ENCODE results near the gene COG3. TPM values are rescaled to one million over a fixed set of nuclear protein-coding genes. Genes with fewer than 3 reads are reported as not detected.
A peak's percentile ranks its signal among the peaks of the same experiment; 100 is the strongest.

Gene COG3
- total and polyA plus RNA-seq, 2 of the 13 experiments (the other 11 are each of a cell fraction or from before 2014, with no cell fraction given), result 37.8 to 47.5 TPM

DNA sequence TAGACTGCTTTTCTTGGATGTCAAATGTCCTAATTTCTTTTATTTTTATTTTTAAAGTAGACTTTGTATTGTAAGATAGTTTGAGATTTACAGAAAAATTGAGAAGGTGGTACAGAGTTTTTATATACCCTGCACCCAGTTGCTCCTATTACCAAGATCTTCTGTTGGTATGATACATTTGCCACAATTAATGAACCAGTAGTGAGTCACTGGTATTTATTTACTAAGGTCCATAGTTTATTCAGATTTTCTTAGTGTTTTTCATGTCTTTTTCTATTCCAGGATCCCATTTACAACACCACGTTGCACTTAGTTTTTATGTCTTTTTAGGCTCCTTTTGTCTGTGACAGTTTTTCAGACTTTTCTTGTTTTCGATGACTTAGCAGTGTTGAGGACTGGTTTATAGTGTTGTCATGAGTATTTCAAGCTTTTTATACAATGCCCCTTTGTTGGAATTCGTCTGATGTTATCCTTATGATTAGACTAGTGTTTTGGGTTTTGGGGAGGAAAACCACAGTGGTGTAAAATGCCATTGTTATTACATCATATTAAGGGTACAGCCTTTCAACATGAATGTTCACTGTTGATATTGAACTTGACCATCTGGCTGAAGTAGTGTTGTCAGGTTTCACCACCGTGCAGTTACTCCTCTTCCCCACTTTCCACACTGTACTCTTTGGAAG, 35.9 kb downstream of the COG3 start (continued):
- TF ChIP-seq, protein P1, sequence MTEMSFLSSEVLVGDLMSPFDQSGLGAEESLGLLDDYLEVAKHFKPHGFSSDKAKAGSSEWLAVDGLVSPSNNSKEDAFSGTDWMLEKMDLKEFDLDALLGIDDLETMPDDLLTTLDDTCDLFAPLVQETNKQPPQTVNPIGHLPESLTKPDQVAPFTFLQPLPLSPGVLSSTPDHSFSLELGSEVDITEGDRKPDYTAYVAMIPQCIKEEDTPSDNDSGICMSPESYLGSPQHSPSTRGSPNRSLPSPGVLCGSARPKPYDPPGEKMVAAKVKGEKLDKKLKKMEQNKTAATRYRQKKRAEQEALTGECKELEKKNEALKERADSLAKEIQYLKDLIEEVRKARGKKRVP (CRISPR knock-in tag; IDR thresholded peaks at IDR 0.05), result peak in 1 of 2 experiments; percentile 90; a peak in 2 of 4 replicates
- TF ChIP-seq ZC3H13 (CRISPR knock-in tag; IDR thresholded peaks at IDR 0.05), result no peak
- TF ChIP-seq, protein P2, sequence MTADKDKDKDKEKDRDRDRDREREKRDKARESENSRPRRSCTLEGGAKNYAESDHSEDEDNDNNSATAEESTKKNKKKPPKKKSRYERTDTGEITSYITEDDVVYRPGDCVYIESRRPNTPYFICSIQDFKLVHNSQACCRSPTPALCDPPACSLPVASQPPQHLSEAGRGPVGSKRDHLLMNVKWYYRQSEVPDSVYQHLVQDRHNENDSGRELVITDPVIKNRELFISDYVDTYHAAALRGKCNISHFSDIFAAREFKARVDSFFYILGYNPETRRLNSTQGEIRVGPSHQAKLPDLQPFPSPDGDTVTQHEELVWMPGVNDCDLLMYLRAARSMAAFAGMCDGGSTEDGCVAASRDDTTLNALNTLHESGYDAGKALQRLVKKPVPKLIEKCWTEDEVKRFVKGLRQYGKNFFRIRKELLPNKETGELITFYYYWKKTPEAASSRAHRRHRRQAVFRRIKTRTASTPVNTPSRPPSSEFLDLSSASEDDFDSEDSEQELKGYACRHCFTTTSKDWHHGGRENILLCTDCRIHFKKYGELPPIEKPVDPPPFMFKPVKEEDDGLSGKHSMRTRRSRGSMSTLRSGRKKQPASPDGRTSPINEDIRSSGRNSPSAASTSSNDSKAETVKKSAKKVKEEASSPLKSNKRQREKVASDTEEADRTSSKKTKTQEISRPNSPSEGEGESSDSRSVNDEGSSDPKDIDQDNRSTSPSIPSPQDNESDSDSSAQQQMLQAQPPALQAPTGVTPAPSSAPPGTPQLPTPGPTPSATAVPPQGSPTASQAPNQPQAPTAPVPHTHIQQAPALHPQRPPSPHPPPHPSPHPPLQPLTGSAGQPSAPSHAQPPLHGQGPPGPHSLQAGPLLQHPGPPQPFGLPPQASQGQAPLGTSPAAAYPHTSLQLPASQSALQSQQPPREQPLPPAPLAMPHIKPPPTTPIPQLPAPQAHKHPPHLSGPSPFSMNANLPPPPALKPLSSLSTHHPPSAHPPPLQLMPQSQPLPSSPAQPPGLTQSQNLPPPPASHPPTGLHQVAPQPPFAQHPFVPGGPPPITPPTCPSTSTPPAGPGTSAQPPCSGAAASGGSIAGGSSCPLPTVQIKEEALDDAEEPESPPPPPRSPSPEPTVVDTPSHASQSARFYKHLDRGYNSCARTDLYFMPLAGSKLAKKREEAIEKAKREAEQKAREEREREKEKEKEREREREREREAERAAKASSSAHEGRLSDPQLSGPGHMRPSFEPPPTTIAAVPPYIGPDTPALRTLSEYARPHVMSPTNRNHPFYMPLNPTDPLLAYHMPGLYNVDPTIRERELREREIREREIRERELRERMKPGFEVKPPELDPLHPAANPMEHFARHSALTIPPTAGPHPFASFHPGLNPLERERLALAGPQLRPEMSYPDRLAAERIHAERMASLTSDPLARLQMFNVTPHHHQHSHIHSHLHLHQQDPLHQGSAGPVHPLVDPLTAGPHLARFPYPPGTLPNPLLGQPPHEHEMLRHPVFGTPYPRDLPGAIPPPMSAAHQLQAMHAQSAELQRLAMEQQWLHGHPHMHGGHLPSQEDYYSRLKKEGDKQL (CRISPR knock-in tag; IDR thresholded peaks at IDR 0.05; ENCODE audit: low read depth), result no peak
- peak; percentile 38 for TF ChIP-seq CEBPG (CRISPR knock-in tag; IDR thresholded peaks at IDR 0.05)
- no peak for TF ChIP-seq ZNF788 (CRISPR knock-in tag; IDR thresholded peaks at IDR 0.05; ENCODE audit: borderline replicate concordance)
- TF ChIP-seq ATF7-NPFF (CRISPR knock-in tag; IDR thresholded peaks at IDR 0.05; ENCODE audit: low read depth), result no peak
- no peak for TF ChIP-seq IRX3 (CRISPR knock-in tag; IDR thresholded peaks at IDR 0.05; ENCODE audit: borderline replicate concordance, low read depth)
- TF ChIP-seq ZNF205 (CRISPR knock-in tag; IDR thresholded peaks at IDR 0.05), result no peak
- TF ChIP-seq FOSL2 (CRISPR knock-in tag; IDR thresholded peaks at IDR 0.05), result 0 out of 2 replicates have a peak, but pooled peaks have one; percentile 12
- TF ChIP-seq EHMT2 (IDR thresholded peaks at IDR 0.05; ENCODE audit: borderline replicate concordance, low read depth, low read length), result no peak
- peak; percentile 76 for TF ChIP-seq MAFF (IDR thresholded peaks at IDR 0.05; ENCODE audit: low read depth, low read length)
- TF ChIP-seq BORCS8-MEF2B (CRISPR knock-in tag; IDR thresholded peaks at IDR 0.05), result no peak
